Stimulated activated CD8-positive, alpha-beta memory T cell treated with anti-CD3 and anti-CD28 coated beads, Interleukin-7, amount 100 ng/mL, for 4 hours (primary cell): ENCODE measurements around the gene LMOD1.
"Not testable (repeated sequence)": the region's sequence is repeated elsewhere in the genome, so short reads cannot be mapped to it uniquely, and the experiment has no call there.

ENCODE experiments used
- DNase-seq, 2 donors: peaks; one replicate each; pipeline ENCODE4 v3.0.0-alpha.2; 2020; ENCODE audit warnings: low read depth in 2 of 2

LMOD1 gene

GRCh38 chr1:201946224-201946908, at the start of gene LMOD1:
LMOD1 (minus strand) TSS chr1:201946548; CDS start chr1:201946340, 208 bp downstream.
- DNase-seq = no peak

DNA sequence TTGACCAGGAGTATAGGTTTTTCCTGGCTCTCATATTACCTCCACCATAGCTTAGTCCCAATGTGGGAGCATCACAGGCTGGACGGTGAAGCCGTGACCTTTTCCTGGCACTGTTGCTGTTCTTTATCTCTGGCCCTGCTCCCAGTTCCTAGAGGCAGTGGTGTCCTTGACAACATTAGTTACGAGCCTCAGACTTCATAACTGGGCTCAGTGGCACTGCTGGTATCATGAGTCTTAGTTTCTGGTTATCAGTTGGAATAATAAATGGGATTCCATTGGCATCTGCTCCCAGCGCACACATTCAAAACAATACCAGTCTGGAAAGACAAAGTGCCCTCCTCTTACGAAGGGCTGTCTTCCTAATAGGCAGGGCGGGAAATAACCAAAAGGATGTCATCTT, 44.1 kb upstream of the LMOD1 start:
- DNase-seq = no peak

DNA sequence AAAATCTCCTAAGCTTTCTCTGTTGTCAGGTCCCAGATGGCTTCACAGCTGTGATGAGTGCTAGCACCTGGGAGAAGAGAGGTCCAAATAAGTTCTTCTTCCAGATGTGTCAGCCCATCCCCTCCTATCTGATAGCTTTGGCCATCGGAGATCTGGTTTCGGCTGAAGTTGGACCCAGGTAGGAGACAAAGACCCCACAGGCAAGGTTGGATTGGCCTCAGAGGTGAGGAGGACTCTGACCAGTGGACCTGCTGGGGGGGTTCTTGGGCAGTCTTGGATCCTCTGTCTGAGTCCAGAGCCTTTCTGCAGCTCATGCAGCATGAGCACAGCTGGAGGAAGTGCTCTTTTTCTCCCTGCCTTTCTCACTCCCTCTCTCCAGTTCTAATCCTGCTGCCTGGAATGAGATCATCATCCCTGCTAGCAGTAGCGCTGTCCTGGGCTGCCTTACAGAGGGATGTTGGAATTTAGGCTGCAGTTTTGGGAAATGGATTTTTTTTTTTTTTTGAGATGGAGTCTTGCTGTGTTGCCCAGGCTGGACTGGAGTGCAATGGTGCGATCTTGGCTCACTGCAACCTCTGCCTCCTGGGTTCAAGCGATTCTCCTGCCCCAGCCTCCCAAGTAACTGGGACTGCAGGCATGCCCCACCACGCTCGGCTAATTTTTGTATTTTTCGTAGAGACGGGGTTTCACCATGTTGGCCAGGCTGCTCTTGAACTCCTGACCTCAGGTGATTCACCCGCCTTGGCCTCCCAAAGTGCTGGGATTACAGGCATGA, 43.2 kb upstream of the LMOD1 start:
- DNase-seq = no peak

GRCh38 chr1:201988601-201989000, 42.3 kb upstream of the LMOD1 start:
- DNase-seq = no peak

GRCh38 chr1:201985355-201985754, 39.0 kb upstream of the LMOD1 start:
- DNase-seq = no peak

GRCh38 chr1:201984446-201984845, 38.1 kb upstream of the LMOD1 start:
- no peak for DNase-seq

GRCh38 chr1:201983380-201983805, 37.0 kb upstream of the LMOD1 start:
- DNase-seq = no peak

- peak; percentile 2 to 36 for DNase-seq
These were observed 36.5 kb upstream of the LMOD1 start, which contains the start of gene RNPEP for GRCh38 chr1:201982623-201983379. RNPEP (plus strand) TSS chr1:201982648; CDS start chr1:201982667, 19 bp downstream.

DNA sequence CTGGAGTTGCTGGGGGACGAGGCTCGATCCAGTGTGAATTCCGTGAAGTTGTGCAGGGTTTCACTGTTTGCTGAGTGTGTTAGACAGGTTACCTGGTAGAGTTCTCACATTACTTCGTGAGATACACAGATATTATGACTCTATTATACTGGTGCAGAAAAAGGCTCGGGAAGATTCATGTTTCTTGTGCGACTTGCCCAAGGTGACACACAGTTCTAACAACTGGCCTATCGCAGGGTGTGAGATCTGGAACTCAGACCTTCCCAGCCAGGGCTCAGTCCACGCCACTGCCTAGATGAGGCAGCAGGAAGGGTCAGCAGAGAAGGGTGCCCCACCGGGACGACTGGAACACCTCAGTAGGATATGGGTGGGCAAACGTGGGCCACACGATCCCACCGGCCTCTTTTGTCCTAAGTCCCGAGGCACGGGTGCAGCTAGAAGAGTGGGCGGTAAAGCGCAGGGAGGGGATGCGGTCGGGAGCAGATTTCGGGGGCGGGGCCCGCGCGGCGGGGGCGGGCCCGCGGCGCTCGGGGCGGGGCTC, 35.8 kb upstream of the LMOD1 start:
- DNase-seq = peak; percentile 12 to 62

- no peak for DNase-seq
These were observed 24.2 kb upstream of the LMOD1 start for GRCh38 chr1:201970334-201971159.

GRCh38 chr1:201968202-201968925, 22.0 kb upstream of the LMOD1 start:
- no peak for DNase-seq

GRCh38 chr1:201966171-201966570, 19.8 kb upstream of the LMOD1 start:
- no peak for DNase-seq

GRCh38 chr1:201964261-201964660, 17.9 kb upstream of the LMOD1 start:
- DNase-seq = no peak

GRCh38 chr1:201962382-201962781, 16.0 kb upstream of the LMOD1 start:
- not testable (repeated sequence) for DNase-seq

DNA sequence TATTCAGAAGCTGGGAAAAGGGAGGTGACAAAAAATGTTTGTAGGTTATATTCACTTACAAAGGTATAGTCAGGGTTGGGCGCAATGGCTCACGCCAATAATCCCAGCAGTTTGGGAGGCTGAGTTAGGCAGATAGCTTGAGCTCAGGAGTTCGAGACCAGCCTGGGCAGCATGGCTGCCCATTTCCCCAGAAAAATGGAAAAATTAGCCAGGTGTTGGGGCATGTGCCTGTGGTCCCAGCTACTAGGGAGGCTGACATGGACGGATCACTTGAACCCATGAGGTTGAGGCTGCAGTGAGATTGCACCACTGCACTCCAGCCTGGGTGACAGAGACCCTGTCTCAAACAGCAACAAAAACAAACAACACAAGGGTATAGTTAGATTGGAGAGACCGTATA, 12.0 kb upstream of the LMOD1 start:
- no peak for DNase-seq

DNA sequence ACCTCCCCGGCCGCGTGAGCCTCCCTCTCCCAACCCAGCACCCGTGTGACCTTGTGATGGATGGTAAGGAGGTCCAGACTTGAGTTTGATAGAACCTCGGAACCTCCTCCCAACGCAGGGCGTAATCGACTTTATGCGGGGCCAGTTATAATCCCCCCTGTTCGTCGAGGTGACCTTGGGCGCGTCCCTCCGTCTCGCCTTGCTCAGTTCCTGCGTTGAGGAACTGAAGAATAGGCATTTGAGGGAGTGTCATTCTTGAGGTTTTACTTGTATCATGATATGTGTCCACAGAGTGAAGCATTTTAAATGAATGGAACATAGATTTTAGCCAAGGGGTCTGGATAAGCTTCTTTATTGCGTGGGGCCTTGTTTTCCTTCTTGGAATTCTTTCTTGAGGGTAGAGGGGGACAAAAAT, 9.4 kb upstream of the LMOD1 start:
- DNase-seq = no peak

DNA sequence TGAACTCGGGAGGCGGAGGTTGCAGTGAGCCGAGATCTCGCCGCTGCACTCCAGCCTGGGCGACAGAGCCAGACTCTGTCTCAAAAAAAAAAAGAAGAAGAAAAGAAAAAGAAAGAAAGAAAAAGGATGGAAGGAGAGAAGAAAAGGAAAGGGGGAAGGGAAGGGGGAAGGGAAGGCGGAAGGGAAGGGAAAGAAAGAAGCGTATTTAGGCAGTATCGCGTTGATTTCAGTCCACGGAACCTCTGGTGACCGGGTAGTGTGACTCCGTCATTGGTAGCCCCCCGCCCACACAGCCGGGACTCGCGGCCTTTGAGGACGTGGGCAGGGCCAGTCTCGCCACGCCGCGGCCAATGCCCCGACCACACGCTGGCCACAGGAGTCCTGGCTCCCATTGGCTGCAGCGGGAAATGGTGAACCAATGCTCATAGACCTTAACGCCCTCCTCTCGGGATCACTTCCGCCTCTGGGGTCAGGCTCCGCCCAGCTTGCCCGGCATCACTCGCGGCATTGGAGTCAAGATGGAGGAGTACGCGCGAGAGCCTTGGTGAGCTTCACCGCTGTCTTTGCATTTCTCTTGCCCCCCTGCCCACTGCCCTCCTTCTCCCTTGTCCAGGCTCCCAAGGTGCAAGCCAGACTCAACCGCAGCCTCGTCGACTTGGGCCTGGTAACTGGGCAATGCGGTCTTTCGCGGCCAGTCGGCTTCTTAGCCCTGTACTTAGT, 8.8 kb upstream of the LMOD1 start, which contains the start of gene TIMM17A:
TIMM17A (plus strand) TSS at position 495 of the 720 bp plus-strand sequence; CDS start at position 519, 24 bp downstream.
- peak; percentile 90 to 91 for DNase-seq

- peak in 1 of 2 donors; percentile 2 for DNase-seq
These were observed 8.1 kb upstream of the LMOD1 start for GRCh38 chr1:201954263-201955008.

GRCh38 chr1:201949491-201949890, 3.1 kb upstream of the LMOD1 start:
- no peak for DNase-seq
